Activated CD8-positive, alpha-beta T cell treated with anti-CD3 and anti-CD28 coated beads for 36 hours (primary cell): ENCODE data around the gene TTC28. TPM values are rescaled to one million over a fixed set of nuclear protein-coding genes. Genes with fewer than 3 reads are reported as not detected.

Source experiments
- ATAC-seq: fragments of 200-7000 bp; cut with Tn5 transposase; one replicate; pipeline ENCODE4 v1.10.0; 2021; ENCODE audit warnings: mild to moderate bottlenecking, moderate library complexity
- CTCF ChIA-PET: fragments of 350-600 bp; sonication (Branson Sonifier 250); formaldehyde crosslinking; loops from one replicate; lab custom pipeline; 2021; ENCODE audit warnings: antibody characterized with exemption; lab: Charles Lee
- POLR2A ChIA-PET: fragments of 350-600 bp; sonication (Branson Sonifier 250); formaldehyde crosslinking; loops from one replicate; lab custom pipeline; 2021; ENCODE audit warnings: antibody characterized with exemption; lab: Charles Lee
- DNase-seq: peaks from one replicate; pipeline ENCODE4 v3.0.0-alpha.2; 2020
- H3K27ac Mint-ChIP-seq: one replicate; pipeline ENCODE4 v1.8.0; 2021; ENCODE audit warnings: mild to moderate bottlenecking, mixed read lengths
- H3K27me3 Mint-ChIP-seq: one replicate; pipeline ENCODE4 v1.8.0; 2021; ENCODE audit warnings: mixed read lengths
- H3K36me3 Mint-ChIP-seq: one replicate; pipeline ENCODE4 v1.8.0; 2021; ENCODE audit warnings: low read depth, mixed read lengths
- H3K4me1 Mint-ChIP-seq: one replicate; pipeline ENCODE4 v1.8.0; 2021; ENCODE audit warnings: low read depth, mixed read lengths
- H3K4me3 Mint-ChIP-seq: one replicate; pipeline ENCODE4 v1.8.0; 2021; ENCODE audit warnings: mild to moderate bottlenecking, moderate library complexity, mixed read lengths
- H3K9me3 Mint-ChIP-seq: one replicate; pipeline ENCODE4 v1.8.0; 2021; ENCODE audit warnings: mixed read lengths
- intact Hi-C: fragments of 100-400 bp; cut with micrococcal nuclease; formaldehyde crosslinking; loops from one replicate; pipeline ENCODE4 v1.10.0; 2022
- total RNA-seq, 2 experiments: library from RNA; stranded (reverse); gene quantifications; one replicate each; pipeline ENCODE4 v1.2.3, GENCODE V29; 2021
- TF ChIP-seq, protein P1 (sequence below): fragments of 200-600 bp; IDR thresholded peaks from one replicate; pipeline ENCODE4 v1.8.0; 2022; ENCODE audit warnings: antibody characterized with exemption, mild to moderate bottlenecking

The TTC28 gene
- total RNA-seq, 2 experiments from 2014 or later: 0.58 to 1.9 TPM

DNA sequence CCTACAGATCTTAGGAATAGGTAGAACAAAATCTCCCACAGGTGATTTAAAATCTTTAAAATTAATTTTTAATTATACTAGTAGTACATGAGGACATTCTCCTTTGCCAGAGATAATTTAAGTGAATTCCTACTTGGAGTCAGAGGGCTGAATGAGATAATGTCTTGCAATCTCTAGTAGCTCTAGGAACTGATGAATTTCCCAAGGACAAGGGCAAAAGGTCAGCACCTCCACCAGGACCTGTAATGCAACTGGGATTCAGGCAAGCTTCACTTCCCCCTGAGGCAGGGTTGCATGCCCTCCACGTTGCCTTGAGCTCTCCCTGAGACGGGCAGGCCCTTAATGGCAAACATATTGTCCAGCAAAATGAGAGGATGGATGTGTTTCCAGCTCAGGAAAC, 430.2 kb downstream of the TTC28 start:
- ATAC-seq (no peak), DNase-seq (no peak)
- Mint-ChIP-seq H3K4me1 (no peaks in the 10 kb centered on the region), H3K9me3 (no peaks in the 10 kb centered on the region), H3K27ac (no peak overlapping the region), H3K4me3 (no peak overlapping the region), H3K36me3 (no peaks in the 10 kb centered on the region), H3K27me3 (no peaks in the 10 kb centered on the region)
- ChIA-PET POLR2A (no interaction called here), CTCF (interaction anchor here (1.4 kb wide), 1 partner anchor 10 kb away, joined by 4 read pairs; no protein-coding TSS in a partner anchor)
- intact Hi-C loops: no loop called here
- TF ChIP-seq, protein P1, sequence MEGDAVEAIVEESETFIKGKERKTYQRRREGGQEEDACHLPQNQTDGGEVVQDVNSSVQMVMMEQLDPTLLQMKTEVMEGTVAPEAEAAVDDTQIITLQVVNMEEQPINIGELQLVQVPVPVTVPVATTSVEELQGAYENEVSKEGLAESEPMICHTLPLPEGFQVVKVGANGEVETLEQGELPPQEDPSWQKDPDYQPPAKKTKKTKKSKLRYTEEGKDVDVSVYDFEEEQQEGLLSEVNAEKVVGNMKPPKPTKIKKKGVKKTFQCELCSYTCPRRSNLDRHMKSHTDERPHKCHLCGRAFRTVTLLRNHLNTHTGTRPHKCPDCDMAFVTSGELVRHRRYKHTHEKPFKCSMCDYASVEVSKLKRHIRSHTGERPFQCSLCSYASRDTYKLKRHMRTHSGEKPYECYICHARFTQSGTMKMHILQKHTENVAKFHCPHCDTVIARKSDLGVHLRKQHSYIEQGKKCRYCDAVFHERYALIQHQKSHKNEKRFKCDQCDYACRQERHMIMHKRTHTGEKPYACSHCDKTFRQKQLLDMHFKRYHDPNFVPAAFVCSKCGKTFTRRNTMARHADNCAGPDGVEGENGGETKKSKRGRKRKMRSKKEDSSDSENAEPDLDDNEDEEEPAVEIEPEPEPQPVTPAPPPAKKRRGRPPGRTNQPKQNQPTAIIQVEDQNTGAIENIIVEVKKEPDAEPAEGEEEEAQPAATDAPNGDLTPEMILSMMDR: no peak

- H3K9me3 Mint-ChIP-seq: no peaks in the 10 kb centered on the region
- no peaks in the 10 kb centered on the region for H3K36me3 Mint-ChIP-seq
- H3K4me3 Mint-ChIP-seq: no peak overlapping the region
- intact Hi-C loops: no loop called here
- POLR2A ChIA-PET: no interaction called here
- TF ChIP-seq, protein P1: no peak
- H3K27ac Mint-ChIP-seq: no peak overlapping the region
- no peaks in the 10 kb centered on the region for H3K4me1 Mint-ChIP-seq
- DNase-seq (no peak), ATAC-seq (no peak)
- CTCF ChIA-PET: interaction anchor here (0.6 kb wide), 1 partner anchor 7 kb away, joined by 3 read pairs; no protein-coding TSS in a partner anchor
- H3K27me3 Mint-ChIP-seq: no peaks in the 10 kb centered on the region
These were observed 431.8 kb downstream of the TTC28 start for GRCh38 chr22:28247667-28248363.

- POLR2A ChIA-PET: no interaction called here
- Mint-ChIP-seq H3K27me3 (no peaks in the 10 kb centered on the region), H3K27ac (no peak overlapping the region), H3K9me3 (no peaks in the 10 kb centered on the region), H3K36me3 (no peaks in the 10 kb centered on the region), H3K4me3 (no peak overlapping the region), H3K4me1 (no peaks in the 10 kb centered on the region)
- intact Hi-C loops: no loop called here
- no peak for ATAC-seq
- DNase-seq: no peak
- CTCF ChIA-PET: interaction anchor here (0.6 kb wide), 1 partner anchor 8 kb away, joined by 3 read pairs; no protein-coding TSS in a partner anchor
- TF ChIP-seq, protein P1: no peak
These were observed 432.5 kb downstream of the TTC28 start for GRCh38 chr22:28247136-28247535.

- ChIA-PET POLR2A (no interaction called here), CTCF (no interaction called here)
- no peak overlapping the region for H3K27ac Mint-ChIP-seq
- H3K4me3 Mint-ChIP-seq: no peak overlapping the region
- no peaks in the 10 kb centered on the region for H3K9me3 Mint-ChIP-seq
- no peak for DNase-seq
- no peaks in the 10 kb centered on the region for H3K4me1 Mint-ChIP-seq
- ATAC-seq: no peak
- H3K27me3 Mint-ChIP-seq: no peaks in the 10 kb centered on the region
- intact Hi-C loops: no loop called here
- no peaks in the 10 kb centered on the region for H3K36me3 Mint-ChIP-seq
- TF ChIP-seq, protein P1: no peak
These were observed 433.2 kb downstream of the TTC28 start for GRCh38 chr22:28246397-28246796.

- no peaks in the 10 kb centered on the region for H3K9me3 Mint-ChIP-seq
- no peak overlapping the region for H3K4me3 Mint-ChIP-seq
- no peak overlapping the region for H3K27ac Mint-ChIP-seq
- no peak for DNase-seq
- ChIA-PET CTCF (no interaction called here), POLR2A (interaction anchor here (0.6 kb wide), 1 partner anchor 65 kb away, joined by 3 read pairs; no protein-coding TSS in a partner anchor)
- no peaks in the 10 kb centered on the region for H3K27me3 Mint-ChIP-seq
- no peaks in the 10 kb centered on the region for H3K4me1 Mint-ChIP-seq
- no peak for ATAC-seq
- TF ChIP-seq, protein P1: no peak
- no peaks in the 10 kb centered on the region for H3K36me3 Mint-ChIP-seq
- intact Hi-C loops: no loop called here
These were observed 433.9 kb downstream of the TTC28 start for GRCh38 chr22:28245579-28246224.
